Measurements from ENCODE around the gene IQCF6.
"Not testable (repeated sequence)": the region's sequence is repeated elsewhere in the genome, so short reads cannot be mapped to it uniquely, and the experiment has no call there.

The IQCF6 gene

DNA sequence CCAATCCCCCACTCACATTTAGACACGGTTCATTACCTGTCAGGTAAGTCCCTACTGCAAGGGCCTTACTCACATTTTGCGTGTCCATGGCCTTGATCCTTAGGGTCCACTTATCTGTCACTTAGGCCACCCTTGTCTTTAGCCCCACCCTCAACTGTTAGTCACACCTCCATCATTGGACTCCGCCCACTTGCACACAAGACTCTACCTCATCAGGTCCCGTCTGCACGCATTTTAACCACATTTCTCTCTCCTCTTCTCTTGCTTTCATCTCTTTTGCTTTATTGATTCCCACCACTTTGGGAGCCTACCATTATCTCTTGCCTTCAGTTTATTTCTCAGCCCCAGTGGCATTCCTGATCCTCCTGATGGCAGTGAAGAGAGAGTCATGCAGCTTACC, at the start of gene IQCF6:
Gene IQCF6 (minus strand): TSS at position 101 of the 400 bp plus-strand sequence. CDS start 13 bp downstream, at position 88.
- no peak for DNase-seq

DNA sequence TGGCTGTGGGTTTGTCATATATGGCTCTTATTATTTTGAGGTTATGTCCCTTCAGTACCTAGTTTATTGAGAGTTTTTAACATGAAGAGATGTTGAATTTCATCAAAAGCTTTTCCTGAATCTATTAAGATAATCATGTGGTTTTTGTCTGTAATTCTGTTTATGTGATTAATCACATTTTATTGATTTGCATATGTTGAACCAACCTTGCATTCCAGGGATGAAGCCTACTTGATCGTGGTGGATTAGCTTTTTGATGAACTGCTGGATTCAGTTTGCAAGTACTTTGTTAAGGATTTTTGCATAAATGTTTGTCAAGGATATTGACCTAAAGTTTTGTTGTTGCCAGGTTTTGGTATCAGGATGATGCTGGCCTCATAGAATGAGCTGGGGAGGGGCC, 49.3 kb upstream of the IQCF6 start:
- DNase-seq = no peak

DNA sequence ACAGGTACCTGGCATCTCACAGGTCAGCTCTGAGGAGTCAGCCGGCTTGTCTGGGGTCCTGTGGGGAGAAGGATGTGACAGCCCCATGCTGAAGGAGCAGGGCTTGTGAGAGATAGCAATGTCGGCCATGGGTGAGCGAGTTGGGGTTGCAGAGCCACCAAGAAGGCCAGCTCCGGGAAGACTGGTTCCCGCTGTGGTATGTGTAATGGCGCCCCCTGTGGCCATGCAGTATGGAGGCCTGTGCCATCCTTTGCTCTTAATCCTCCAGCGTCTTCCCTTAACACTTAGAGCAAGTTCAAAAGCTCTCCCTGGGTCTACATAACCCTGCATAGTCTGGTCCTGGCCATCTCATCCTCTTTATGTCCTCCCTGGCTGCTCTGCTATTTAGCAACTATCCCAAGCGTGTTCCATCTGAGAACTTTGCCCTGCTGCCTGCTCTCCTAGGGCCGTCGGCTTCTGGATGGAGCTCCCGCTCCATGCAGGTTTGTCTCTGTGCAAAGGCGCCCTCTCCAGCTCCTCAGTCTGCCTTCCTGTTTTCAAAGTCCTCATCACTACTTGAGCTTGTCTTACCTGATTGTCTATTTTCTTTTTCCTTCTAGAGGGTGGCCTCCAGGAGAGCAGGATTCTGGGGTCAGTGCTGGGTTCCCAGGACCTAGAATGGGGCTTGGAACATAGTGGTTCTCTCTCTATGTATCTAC, 40.8 kb upstream of the IQCF6 start:
- DNase-seq = no peak

DNA sequence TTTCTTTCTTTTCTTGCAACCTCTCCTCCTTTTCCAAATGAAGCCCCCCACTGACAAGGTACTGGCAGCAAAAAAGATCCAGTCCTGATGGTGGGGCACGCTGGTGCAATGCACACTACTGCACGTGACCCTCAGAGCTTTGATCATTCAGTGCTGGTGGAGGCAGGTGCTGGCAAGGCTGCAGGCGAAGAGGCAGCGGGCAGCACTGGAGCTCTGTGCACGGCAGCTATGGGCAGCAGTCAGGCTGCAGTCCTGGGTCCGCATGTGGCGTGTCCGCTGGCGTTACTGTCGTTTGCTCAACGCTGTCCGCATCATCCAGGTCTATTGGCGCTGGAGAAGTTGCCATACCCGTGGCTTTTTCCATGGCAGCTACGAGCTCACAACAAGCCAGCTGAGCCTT, 40.1 kb upstream of the IQCF6 start:
- DNase-seq = no peak

DNA sequence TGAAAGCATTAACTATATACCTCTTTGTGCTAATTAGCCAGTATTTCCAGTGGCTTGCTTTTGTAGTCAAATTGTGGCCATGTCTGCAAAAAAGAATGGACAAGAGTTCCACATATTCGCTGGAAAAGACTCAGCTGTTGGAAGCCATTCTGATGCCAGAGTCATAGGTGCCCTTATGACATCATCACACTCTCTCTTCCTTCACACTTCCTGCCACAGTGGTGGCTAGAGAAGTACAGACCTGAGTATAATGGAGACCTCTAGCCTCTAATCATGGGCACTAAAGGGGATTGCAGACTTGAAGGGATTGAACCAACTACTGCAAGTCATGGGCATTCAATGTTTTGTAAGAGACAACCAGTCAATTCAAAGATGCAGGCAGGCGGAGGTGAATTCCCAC, 38.3 kb upstream of the IQCF6 start:
- DNase-seq = no peak

DNA sequence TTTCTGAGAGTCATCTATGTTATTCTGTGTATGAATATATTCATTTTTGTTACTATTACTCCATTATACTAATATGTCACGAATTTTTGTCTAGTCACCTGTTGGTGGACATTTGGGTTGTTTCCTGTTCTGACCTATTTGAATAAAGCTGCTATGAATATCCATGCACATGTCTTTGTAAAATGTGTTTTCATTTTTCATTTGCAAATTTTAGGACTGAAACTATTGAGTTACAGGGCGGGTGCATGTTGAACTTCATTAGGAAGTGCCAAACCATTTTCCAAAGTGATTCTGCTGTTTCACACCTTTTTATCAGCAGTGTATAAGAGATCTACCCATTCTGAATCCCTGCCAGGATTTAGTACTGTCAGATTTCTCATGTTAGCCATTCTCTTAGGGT, 37.7 kb upstream of the IQCF6 start:
- no peak for DNase-seq

DNA sequence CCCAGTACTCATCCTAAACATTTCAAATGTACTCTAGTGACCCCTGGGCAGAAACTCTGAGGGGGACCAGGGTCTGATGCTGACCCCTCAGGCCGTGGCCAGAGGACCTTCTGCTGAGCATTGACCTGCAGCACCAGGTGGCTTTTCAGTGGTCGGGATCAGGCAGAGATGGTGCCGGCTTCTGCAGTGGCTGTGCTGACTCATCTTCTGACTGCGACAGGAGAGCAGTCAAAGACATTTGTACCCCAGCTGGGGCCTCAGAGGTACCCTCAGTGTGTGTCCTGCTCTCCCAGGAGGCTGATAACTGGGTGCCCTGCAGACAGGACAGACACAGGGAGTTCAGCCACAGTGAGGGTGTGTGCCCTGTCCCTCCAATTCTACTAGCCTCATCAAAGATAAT, 36.6 kb upstream of the IQCF6 start:
- no peak for DNase-seq

DNA sequence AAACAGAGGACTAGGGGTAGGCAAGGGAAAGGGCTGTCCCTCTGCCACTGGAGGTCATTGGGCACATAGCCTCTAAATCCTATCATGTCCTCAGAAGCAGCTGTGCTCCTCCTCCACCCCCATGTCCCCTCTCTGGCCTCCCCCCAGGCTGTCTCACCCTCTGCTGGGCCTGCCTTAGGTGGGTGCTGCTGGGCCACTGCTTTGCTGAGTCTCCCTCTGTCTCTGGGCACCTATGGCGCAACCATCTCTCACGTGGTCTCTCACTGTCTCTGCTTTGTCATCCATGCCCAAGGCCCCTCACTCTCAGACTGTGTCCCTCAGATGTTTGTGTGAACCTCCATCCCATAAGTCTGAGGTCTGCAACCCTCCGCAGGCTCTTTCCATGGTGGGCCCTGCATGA, 35.0 kb upstream of the IQCF6 start:
- DNase-seq = no peak

DNA sequence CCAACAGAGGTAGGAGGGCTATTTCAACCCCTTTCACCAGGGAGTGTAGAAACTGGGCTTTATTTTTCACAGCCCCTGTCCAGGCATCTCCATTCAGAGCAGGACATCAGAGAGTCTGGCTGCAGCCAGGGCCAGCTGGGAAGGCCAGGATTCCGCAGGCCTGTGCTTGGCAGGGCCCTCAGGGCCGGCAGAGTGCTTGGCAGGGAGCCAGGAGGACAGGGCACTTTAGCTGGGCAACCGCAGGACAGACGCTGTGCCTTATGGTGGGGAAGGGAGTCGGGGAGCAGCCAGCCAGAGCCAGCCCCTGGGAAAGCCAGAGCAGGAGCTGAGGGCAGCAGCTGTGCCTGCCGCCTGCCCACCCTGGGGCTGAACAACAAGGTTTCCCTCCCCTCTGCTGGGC, 34.5 kb upstream of the IQCF6 start:
- peak; percentile 70 for DNase-seq

DNA sequence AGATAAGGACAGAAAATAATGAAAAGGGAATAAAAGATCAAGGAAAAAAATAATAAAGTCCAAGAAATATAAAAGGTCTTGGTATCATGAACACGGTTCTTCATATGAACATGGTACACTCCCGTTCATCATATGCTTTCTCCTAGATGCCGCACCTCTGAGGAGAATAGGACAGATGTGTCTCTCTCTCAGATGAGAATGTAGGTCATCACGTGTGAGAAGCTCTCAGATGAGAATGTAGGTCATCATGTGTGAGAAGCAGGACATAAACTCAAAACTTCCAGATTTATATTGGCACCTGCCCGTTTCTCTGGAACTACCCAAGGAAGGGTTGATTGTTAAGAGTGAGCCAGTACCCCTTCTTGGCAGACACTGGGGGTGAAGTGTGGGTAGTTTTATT, 29.9 kb upstream of the IQCF6 start:
- DNase-seq = no peak

DNA sequence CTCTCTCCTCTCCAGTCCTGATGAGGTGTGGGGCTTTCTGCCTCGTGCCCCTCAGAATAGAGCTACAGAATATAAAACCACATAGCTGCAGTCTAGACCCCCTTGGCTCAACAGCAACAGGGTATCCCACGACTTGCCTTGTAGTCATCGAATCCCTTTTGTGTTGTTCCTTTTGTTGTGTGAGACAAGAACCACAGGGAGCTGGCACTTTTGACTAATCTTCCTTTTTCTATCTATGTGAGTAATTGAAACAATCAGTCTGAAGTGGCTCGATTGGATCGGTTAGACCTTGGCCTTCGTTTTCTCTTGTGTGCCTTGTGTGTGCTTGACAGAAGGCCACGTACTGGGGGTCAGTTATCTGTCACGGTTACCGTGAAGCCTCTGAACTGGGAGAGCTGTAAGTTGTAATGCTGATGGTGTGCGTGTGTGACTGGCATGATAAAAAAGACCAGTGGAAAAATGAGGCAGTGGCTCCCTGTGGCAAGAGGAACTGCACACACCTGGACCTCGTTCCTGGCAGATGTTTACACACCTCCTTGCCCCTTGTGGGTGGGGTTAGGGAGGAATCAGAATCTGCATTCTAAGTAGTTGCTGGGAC, 23.2 kb upstream of the IQCF6 start:
- DNase-seq = no peak

DNA sequence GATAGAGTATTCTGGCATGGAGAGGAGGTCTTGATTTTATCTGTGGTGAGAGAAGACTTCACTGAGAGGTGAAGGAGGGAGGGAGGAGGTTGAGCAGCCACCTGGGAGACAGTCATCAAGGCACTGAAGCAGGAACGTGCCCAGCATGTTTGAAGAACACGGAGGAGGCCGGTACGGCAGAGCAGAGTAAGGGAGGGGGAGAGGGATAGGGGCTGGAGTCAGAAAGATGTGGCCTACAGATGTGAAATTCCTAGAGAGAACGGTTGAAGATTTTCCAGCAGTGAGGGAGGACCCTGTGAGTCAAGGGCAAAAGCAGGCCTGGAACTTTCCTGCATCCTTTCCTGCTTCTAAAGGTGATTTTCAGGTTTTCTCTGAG, 21.7 kb upstream of the IQCF6 start:
- no peak for DNase-seq

DNA sequence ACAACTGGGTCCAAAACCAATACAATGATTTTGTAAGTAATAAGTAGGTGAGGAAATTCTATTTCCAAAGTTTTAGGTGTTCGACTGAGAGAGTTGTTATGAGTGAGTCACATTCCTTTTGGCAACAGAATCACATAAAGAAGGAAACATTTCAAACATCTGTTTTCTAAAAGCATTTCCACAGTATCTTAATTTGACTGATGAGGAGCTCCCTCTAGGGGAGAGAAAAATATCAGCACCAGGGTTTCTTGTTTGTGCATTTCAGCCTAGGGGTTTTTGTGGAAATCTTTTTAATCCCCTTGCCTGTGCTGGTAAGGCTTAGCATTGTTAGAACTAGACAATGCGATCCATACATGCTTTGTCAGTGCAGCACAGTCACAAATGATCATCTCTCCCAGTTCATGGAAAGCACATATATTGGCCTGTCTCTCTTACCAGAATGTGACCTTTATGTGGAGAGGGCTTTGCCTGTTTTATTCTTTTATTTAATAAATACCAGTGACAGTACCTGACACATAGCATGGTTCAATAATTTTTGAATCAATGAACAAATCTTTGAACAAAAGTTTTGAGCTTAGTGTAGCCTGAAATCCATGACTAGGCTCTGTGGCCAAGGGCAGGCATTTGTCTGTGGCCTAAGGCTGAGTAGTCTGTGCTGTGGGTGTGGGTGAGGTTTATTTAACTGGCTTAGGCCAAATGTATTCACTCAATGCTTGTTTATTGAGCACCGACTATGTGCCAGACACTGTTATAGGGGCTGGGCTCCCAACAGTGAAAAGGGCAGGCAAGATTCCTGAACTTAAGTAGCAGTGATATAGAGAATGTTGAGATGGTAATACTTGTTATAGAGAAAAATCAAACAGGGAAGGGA, 21.1 kb upstream of the IQCF6 start:
- peak; percentile 54 for DNase-seq

DNA sequence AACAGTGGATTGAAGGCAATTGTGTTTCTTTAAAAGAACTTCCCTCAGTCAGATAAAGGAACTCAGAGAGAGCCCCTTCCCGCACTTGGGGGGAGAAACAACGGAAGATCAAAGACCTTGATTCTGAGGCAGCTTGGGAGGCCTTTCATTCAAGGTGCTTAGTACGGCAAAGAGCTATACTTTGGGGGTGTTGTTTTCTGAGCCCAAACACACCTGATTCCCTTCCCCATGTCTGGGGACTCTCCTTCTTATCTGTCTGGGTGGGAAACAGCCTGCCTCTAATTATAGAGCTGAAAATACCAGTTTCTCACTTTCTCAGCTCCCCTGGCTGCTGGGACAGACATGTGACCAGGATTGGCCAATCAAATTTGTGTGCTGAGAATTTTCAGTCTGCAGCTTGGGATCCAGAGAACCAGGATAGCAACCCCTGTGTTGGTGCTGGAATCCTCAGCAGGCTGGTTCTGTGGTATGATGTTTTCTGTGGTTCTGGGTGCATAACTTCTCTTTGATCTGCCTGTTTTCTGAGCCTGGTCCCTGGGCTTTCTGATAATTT, 19.4 kb upstream of the IQCF6 start:
- no peak for DNase-seq

DNA sequence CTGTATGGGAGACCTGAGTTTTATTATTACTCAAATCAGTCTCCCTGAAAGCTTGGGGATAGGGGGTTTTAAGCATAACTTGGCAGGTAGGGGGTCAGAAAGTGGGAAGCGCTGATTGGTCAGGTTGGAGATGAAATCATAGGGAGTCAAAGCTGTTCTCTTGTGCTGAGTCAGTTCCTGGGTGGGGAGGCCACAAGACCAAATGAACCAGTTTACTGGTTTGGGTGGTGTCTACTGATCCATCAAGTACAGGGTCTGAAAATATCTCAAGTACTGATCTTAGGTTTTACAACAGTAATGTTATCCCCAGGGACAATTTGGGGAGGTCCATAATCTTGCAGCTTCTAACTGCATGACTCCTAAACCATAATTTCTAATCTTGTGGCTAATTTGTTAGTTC, 17.8 kb upstream of the IQCF6 start:
- DNase-seq = no peak

DNA sequence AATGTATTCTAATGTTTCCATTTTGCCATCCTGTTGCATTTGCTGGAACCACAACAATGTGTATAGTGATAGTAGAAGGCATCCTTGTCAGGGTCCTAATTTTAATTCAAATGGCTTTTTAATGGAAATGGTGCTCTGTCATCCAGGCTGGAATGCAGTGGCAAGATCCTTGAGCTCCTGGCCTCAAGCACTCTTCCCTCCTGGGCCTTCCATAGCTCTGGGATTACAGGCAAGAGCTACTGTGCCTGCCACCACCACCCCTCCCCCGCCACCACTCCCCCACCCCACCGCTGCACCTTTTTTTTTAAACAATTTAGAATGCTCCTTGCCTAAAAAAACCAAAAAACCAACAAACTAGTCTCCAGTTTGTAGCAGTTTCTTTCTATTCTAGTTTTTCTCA, 15.2 kb upstream of the IQCF6 start:
- DNase-seq = no peak

DNA sequence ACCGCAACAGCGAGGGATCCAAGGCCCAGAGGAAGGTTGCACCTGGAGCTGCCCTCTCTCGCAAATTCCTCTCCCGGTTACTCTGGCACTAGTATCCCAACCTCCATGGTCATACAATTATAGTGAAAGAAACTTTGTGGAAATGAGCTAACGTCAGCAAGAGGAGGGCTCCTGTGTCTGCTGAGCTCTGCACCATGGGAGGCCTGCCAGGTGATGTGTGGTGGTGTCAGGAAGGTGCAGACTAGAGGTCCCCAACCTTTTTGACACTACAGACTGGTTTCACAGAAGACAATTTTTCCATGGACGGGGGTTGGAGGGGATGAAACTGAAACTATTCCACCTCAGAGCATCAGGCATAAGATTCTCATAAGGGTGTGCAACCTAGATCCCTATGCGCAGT, 13.2 kb upstream of the IQCF6 start:
- DNase-seq = no peak

DNA sequence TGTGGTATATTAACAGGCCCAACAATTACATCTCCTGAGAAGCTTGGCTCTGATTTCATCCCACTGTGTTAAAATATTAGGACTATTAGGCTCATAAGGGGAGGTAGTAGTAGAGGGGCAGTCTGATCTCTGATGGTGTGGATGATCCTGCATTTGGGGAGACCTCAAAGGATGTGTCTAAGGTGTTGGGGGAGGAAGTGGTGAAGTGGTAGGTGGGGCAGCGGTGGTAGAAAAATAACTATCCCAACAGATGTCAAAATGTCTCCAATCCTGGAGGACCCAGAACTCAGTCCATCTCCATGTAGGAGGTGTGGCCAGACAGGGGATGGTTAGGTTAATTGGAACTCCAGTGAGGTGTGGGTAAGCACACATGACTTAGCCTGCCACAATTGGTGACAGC, 10.4 kb upstream of the IQCF6 start:
- DNase-seq = no peak

DNA sequence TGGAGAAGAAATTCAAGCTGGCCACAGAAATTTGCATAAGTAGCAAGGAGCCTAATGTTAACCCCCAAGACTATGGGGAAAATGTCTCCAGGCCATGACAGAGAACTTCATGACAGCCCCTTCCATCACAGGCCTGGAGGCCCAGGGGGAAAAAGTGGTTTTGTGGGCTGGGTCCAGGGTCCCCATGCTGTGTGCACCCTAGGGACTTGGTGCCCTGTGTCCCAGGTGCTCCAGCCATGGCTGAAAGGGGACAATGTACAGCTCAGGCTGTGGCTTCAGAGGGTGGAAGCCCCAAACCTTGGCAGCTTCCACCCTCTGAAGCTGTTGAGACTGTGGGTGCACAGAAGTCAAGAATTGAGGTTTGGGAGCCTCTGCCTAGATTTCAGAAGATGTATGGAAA, 8.5 kb upstream of the IQCF6 start:
- DNase-seq = not testable (repeated sequence)

DNA sequence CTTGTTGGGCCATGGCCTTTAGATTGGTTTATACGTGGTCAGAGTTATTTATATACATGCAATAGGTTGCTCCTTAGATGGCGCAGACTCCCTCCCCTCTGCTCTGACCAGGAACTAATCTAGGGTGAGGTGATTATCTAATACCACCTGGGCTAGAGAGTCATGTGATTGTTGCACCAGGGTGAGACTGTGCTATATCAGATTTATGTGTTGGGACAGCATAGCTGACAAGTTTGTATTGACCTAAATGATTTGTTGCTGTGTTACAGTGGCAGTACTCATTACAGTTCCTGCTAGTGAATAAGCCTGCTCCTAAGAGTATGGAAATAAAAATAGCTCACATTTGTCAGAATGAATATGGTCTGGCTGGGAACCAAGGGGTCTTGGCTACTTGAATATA, 7.2 kb upstream of the IQCF6 start:
- DNase-seq = no peak

DNA sequence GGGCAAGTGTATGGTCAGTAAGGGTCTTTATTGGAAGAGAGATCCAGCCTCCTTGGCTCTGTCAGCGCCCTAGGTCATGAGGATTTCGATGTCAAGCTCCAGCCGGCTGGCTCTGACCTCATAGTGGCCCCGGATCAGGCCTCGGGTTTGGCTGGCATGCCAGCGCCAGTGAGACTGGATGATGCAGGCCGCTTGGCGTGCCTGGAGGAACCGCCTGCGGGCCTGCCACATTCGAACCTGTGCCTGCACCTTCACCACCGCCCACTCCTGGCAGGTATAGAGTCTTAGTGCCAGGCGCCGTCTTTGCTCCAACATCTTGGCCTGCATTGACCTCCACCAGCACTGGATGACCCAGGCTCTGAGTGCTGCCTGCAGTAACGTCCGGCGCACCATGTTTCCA, 483 bp downstream of the IQCF6 start:
- DNase-seq = no peak

DNA sequence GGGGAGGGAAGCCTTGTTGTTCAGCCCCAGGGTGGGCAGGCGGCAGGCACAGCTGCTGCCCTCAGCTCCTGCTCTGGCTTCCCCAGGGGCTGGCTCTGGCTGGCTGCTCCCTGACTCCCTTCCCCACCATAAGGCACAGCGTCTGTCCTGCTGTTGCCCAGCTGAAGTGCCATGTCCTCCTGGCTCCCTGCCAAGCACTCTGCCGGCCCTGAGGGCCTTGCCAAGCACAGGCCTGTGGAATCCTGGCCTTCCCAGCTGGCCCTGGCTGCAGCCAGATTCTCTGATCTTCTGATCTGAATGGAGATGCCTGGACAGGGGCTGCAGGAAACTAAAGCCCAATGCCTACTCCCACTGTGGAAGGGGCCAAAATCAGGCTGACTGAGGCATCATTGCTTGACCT, 1.1 kb downstream of the IQCF6 start:
- peak; percentile 91 for DNase-seq

DNA sequence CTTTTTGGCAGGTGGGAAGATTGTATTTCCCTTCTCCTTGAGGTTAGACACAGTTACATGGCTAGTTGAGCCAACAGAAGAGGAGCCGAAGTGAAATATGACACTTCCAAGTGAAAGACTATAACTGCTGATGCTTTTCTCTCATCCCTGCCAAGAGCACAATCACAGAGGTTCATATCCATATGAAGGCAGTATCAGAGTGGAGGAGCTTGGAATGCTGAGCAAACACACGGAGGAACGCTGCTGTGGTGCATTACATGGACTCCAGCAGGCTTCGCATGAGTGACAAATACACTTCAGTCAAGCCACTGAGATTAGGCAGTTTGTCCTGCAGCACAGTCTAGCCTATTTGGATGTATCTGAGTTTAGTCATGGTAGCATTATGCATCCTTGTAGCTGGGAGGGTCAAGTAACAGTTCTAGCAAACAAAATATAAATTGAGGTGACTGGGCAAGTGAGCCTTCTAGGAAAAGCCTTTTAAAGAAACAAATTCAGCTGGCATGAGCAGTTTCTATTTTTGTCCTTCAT, 5.4 kb downstream of the IQCF6 start:
- no peak for DNase-seq

DNA sequence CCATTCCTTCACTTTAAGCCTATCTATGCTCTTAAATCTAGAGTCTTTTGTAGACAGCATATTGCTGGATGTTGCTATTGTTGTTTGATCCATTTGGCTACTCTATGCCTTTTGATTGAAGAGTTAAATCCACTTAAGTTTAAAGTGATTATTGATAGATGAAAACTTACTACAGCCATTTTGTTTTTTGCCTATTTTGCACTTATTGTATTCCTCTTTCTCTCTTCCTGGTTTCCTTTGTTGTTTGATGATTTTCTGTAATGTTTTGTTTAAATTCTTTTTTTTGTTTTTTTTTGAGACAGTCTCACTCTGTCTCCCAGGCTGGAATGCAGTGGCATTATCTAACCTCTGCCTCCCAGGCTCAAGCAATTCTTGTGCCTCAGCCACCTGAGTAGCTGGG, 19.8 kb downstream of the IQCF6 start:
- DNase-seq = no peak

Measured in NCI-H524 treated with DMSO at 0.1 percent for 48 hours (cell line).